GM10266 (cell line): Measurements from ENCODE around the gene ASCL4.
"Not testable (repeated sequence)": the region's sequence is repeated elsewhere in the genome, so short reads cannot be mapped to it uniquely, and the experiment has no call there.

Source experiments
- DNase-seq: peaks from one replicate; pipeline ENCODE4 v3.0.0; 2012; ENCODE audit errors: extremely low spot score
- CTCF ChIP-seq: IDR thresholded peaks from 2 replicates; pipeline ENCODE4 v1.5.1; 2012; ENCODE audit warnings: mild to moderate bottlenecking, low read depth; ENCODE audit not compliant: control insufficient read depth, insufficient read depth; ENCODE audit errors: missing control alignments

Gene ASCL4, protein sequence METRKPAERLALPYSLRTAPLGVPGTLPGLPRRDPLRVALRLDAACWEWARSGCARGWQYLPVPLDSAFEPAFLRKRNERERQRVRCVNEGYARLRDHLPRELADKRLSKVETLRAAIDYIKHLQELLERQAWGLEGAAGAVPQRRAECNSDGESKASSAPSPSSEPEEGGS

DNA sequence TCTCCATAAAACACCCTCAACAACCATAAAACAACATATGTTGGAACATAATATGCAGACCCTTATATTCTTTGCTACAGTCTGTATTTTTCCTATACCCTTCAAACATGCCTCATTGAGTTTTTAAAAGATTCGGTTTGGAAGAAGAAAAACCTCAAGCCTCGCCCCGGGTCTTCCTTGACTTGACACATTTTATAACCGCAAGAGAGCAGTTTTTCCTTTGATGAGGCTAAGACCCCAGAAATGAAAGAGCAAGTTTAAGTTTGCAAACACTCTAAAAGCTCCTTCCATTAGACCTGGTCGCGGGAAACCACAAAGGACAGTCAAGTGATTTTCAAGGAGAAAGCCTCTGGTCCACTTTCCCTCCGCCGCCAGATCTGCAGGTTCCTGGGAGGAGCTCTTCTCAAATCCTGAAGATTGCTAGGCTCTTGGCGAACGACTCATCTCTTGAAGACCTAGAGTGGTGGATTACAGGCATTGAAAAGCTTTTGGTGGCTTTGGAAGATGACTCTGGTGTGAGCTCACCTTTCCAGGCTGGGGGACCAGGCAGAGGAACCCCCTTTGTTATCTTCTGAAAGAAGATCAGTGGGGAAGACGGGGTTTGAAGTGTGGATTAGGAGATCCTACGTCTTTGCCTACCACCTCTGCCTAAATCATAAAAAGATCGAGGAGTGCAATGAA is at the start of gene ASCL4:
TSS of gene ASCL4 (plus strand) at position 356 of the 681 bp plus-strand sequence. CDS start 515 bp downstream, outside the sequence.
- DNase-seq: no peak
- TF ChIP-seq CTCF: no peak

DNA sequence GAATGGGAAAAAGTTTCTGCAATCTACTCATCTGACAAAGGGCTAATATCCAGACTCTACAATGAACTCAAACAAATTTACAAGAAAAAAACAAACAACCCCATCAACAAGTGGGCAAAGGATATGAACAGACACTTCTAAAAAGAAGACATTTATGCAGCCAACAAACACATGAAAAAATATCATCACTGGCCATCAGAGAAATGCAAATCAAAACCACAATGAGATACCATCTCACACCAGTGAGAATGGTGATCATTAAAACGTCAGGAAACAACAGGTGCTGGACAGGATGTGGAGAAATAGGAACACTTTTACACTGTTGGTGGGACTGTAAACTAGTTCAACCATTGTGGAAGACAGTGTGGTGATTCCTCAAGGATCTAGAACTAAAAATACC is 47.2 kb upstream of the ASCL4 start:
- DNase-seq: not testable (repeated sequence)

- DNase-seq: not testable (repeated sequence)
Observed at GRCh38 chr12:107727742-107728141, 46.8 kb upstream of the ASCL4 start.

DNA sequence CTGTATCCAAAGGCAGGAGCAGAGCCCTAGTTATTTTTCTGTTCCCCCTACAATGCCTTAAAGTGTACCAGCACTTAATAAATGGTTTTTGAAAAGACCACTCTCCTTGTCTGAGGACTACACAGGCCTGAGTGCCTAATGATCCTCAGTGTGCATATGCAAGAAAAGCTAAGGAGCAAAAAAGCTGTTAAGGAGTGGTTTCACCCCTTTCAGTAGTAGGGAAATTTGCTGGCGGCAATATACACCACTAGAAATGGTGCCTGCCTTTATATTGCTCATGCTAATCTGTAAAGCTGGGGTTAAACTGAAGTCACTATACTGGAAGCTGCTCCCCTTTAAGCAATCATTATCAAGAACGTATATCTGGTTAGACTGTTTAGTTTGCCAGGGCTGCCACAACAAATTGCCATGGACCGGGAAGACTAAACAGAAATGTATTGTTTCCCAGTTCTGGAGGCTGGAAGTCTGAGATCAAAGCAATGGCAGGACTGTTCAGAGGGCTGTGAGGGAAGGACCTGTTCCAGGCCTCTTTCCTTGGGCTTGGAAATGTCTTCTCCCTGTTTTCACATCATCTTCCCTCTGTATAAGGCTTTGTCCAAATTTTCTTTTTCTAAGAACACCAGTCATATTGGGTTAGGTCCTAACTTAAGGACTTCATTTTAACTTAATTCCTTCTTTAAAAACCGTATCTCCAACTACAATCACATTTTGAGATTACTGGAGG is 43.7 kb upstream of the ASCL4 start:
- no peak for DNase-seq
- no peak for TF ChIP-seq CTCF

DNA sequence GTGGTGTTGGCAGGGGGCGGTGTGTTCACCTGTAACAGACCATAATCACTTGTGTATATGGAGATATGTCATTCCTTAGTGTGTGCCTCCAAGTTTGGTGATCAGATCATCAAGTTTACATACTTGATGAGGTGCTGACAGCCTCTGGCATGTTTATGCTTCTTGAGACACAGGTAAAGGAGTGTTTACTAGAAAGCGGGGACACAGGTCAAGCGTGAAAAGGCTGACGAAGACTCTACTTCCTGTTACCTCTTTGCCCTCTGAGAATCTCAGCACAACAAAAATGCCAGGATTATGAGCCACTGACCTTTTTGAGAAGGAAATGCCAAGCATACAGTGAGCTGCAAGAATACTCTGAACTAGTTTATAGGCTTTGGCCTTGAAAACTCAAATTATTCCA is 43.1 kb upstream of the ASCL4 start:
- no peak for DNase-seq
- no peak for TF ChIP-seq CTCF

- no peak for TF ChIP-seq CTCF
Observed at GRCh38 chr12:107732365-107732764, 42.1 kb upstream of the ASCL4 start.

DNA sequence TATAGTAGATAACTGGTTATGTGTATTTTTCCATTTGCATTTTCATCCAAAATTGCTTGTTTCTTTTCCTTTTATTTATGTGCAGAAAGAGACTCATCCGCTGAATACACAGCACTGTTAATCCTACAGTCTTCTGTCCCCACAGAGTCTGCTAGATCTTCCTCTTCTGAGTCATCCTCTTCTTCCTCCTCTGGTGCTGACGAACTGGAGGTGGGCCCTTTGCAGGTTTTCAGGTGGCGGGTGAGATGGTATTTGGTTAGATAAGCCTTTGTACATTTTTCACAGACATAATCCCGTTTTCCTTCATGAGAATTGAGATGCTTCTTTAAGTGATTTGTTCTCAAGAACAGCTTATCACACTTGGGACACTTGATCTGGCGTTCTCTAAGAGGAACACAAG is 40.4 kb upstream of the ASCL4 start:
- DNase-seq: no peak
- no peak for TF ChIP-seq CTCF

More at GRCh38 chr12:107732365-107732764, 42.1 kb upstream of the ASCL4 start:
- DNase-seq: no peak

GRCh38 chr12:107735763-107736162 is 38.7 kb upstream of the ASCL4 start:
- TF ChIP-seq CTCF: no peak
- DNase-seq: no peak
